HG02852 (cell line): Measurements from ENCODE around the gene DYNLT4.

Experiments used
- ATAC-seq: cut with Tn5 transposase; IDR thresholded peaks from one replicate; pipeline ENCODE4 v1.9.1; 2021; ENCODE audit warnings: mild to moderate bottlenecking, moderate library complexity; ENCODE audit not compliant: unreplicated experiment

Gene DYNLT4

GRCh38 chr1:44790968-44791801, 16.0 kb downstream of the DYNLT4 start:
- ATAC-seq, result no peak

- ATAC-seq, result no peak
Observed at GRCh38 chr1:44788120-44788860, 18.9 kb downstream of the DYNLT4 start, which contains the start of gene BEST4. BEST4 (minus strand) TSS chr1:44788170; CDS start chr1:44787705, 465 bp downstream.

- no peak for ATAC-seq
Observed at GRCh38 chr1:44787506-44787905, 19.6 kb downstream of the DYNLT4 start.

GRCh38 chr1:44786841-44787426, 20.2 kb downstream of the DYNLT4 start:
- ATAC-seq, result no peak

GRCh38 chr1:44786138-44786840, 20.9 kb downstream of the DYNLT4 start:
- peak; percentile 49 for ATAC-seq

- no peak for ATAC-seq
Observed at GRCh38 chr1:44785501-44786137, 21.5 kb downstream of the DYNLT4 start.

GRCh38 chr1:44785029-44785380, 22.1 kb downstream of the DYNLT4 start:
- ATAC-seq, result no peak

- ATAC-seq, result no peak
Observed at GRCh38 chr1:44784094-44785028, 22.8 kb downstream of the DYNLT4 start.

- ATAC-seq, result no peak
Observed at GRCh38 chr1:44783697-44784093, 23.5 kb downstream of the DYNLT4 start.

- no peak for ATAC-seq
Observed at GRCh38 chr1:44780583-44781121, 26.5 kb downstream of the DYNLT4 start.

GRCh38 chr1:44778705-44779576, 28.2 kb downstream of the DYNLT4 start:
- no peak for ATAC-seq

GRCh38 chr1:44777969-44778635, 29.0 kb downstream of the DYNLT4 start:
- ATAC-seq, result no peak

- ATAC-seq, result no peak
Observed at GRCh38 chr1:44777547-44777946, 29.6 kb downstream of the DYNLT4 start.

GRCh38 chr1:44776730-44777068, 30.5 kb downstream of the DYNLT4 start:
- ATAC-seq, result no peak

- ATAC-seq, result peak; percentile 21
Observed at GRCh38 chr1:44775930-44776729, 31.0 kb downstream of the DYNLT4 start.

- ATAC-seq, result peak; percentile 75
Observed at GRCh38 chr1:44775078-44775929, 31.8 kb downstream of the DYNLT4 start, which contains the start of gene RPS8. RPS8 (plus strand) TSS chr1:44775540; CDS start chr1:44775597, 57 bp downstream.
